GM12892 (cell line): Measurements from ENCODE around the gene RHOH.
A peak's percentile ranks its signal among the peaks of the same experiment; 100 is the strongest.

ENCODE experiments used
- DNase-seq: peaks from one replicate; pipeline ENCODE4 v3.0.0; 2011; ENCODE audit not compliant: insufficient read length
- FAIRE-seq: peaks from 2 replicates; lab custom pipeline; 2011; peaks lifted over from hg19 to GRCh38; lab: Jason Lieb, UNC
- POLR2A ChIP-seq: IDR thresholded peaks from 2 replicates; pipeline ENCODE4 v1.6.1; 2011; ENCODE audit warnings: low read depth, low read length, control low read depth
- POLR2AphosphoS5 ChIP-seq: IDR thresholded peaks from 2 replicates; pipeline ENCODE4 v1.6.1; 2011; ENCODE audit warnings: low read depth, low read length, control low read depth
- TAF1 ChIP-seq: IDR thresholded peaks from 2 replicates; pipeline ENCODE4 v1.6.1; 2011; ENCODE audit warnings: low read depth, mild to moderate bottlenecking, control low read depth, low read length, borderline replicate concordance

The RHOH gene

DNA sequence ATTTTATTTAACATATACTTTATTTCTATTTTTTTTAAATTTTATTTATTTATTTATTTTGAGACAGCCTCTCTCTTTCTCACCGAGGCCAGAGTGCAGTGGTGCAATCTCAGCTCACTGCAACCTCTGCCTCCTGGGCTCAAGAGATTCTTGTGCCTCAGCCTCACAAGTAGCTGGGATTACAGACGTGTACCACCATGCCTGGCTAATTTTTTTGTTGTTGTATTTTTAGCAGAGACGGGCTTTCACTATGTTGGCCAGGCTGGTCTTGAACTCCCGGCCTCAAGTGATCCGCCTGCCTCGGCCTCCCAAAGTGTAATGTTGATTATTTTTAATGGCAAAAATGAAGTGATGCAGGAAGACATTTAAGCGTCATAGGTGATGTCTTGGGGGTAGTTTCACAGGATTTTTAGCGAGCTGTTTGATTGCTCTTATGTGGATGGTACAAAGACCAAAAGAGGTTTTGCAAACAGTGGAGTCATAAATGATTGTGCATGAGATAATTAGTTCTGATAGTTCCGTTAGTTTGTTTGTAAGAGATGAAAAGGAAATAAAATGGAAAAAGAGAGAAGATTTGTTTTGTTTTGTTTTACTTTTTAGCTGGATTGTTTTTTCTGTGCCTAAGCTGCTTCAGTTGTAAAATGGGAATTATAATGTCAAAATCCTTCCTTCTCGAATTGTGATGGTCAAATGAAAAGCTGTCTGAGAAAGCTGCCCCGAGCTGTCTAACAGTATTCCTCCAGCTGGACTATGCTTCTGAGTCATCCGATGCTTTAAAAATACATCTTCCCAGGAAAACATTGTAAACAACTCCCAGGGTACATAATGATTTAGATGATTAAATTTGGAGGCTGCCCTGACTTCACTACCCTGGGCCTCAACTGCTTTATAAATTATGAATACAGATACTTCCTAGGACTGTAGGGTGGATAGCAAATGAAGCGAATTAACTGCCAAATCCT, 14.7 kb downstream of the RHOH start:
- TF ChIP-seq TAF1 = no peak
- no peak for TF ChIP-seq POLR2AphosphoS5
- TF ChIP-seq POLR2A = no peak
- no peak for DNase-seq
- peak; percentile 84 for FAIRE-seq

DNA sequence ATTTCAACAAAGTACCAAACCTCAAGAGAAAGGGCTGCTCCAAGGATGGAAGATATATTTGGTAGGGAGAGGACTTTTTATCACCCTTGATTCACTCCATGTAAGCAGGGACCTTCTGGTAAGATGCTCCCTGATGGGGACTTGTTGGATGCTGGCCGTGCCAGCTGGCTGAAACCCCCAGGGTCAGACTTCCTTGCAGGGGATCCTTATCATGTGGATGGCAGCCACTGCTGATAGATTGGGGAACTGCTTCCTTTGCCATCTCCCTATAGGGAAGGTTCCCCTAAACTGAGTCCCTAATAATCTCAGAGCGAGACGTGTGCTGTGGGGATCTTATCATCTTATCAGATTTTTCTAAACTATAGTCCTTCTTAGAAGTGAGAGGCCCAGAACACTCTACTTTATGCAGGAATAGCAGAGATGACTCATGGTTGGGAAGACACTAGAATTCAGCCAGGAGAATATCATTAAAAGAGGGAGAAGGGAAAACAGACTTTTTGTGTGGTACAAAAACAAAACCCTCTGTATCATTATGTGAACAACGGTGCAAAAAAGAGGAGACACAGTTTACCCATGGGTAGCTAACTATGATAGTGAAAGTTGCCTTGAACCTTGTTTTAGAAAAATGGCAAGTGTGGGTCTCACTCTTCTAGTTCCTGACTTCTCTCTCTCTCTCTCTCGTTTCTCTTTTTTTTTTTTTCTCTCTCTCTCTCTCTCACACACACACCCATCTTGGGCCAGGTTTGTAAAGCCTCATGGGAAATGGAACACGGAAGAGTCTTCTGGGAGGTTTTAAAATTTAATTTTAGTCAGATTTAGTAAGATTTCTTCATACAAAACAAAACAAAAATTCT, 16.1 kb downstream of the RHOH start:
- peak; percentile 87 for FAIRE-seq
- no peak for DNase-seq
- TF ChIP-seq POLR2A = no peak
- no peak for TF ChIP-seq TAF1
- no peak for TF ChIP-seq POLR2AphosphoS5

DNA sequence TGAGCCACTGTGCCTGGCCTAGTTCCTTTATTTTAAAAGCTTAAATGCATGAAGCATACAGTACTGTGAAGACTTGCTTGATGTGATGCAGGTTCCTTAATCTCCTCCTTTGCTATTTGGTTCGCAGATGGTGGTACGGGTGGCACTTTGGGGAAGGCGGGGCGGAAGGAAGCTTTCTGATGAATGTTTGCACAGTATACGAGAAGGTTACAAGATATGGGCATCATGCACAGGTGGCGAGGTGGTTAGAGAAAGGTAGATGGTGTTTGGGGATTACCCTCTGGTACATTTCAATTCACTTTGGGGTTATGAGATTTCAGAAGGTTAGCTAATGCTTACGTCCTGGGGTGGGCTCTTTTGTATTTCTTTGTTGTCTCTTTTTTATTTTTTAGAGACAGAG, 17.2 kb downstream of the RHOH start:
- peak; percentile 70 for FAIRE-seq
- no peak for DNase-seq
- no peak for TF ChIP-seq TAF1
- TF ChIP-seq POLR2A = 0 out of 2 replicates have a peak, but pooled peaks have one; percentile 10

- peak; percentile 80 for FAIRE-seq
- TF ChIP-seq POLR2A (peak; percentile 39), TAF1 (no peak), POLR2AphosphoS5 (no peak)
- no peak for DNase-seq
Measured at GRCh38 chr4:40214661-40215418, 18.0 kb downstream of the RHOH start.

DNA sequence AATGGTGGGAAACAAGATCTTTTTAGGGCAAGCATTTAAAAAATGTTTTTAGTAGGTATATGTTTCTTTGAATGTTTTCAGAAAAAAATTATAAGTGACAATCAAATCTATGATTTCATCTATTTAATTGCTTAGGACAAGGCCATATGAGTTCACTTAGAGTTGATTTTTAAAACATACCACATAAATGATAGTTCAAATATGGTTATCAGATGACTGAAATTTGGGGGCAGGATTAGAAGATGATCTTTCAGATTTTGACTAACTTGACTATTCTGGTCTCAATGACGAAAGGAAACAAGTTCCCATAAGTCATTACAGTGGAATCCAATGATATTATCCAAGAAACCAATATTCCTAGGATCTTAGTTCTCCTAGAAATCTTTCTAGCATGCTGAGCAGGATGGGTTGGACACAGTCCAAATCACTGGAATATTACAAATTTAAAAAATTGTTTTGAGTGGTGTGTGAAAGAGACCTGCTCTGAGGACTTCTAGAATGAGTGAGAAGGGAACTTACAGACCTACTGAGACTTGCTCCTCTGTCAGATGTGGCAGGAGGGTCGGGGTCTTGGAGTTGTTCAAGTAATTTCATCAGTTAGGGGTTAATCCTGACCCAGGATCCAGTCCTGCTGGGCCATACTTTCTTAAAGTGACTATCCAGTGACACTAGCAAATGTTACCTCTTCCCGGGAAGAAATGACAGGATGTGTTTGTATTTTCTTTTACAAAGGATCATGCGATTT, 20.0 kb downstream of the RHOH start:
- no peak for TF ChIP-seq POLR2A
- TF ChIP-seq TAF1 = no peak
- no peak for TF ChIP-seq POLR2AphosphoS5
- peak; percentile 74 for FAIRE-seq
- no peak for DNase-seq

DNA sequence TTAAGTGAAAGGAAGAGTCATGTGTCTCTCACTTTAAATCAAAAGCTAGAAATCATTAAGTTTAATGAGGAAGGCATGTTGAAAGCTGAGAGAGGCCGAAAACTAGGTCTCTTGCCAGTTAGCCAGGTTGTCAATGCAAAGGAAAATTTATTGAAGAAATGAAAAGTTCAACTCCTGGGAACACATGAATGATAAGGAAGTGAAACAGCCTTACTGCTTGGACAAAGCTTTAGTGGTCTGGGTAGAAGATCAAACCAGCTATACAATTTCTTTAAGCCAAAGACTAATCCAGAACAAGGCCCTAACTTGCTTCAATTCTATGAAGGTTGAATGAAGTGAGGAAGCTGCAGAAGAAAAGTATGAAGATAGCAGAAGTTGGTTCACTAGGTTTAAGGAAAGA, 24.9 kb downstream of the RHOH start:
- TF ChIP-seq POLR2AphosphoS5 = no peak
- no peak for TF ChIP-seq TAF1
- no peak for TF ChIP-seq POLR2A
- FAIRE-seq (peak; percentile 77), DNase-seq (no peak)

- FAIRE-seq (no peak), DNase-seq (no peak)
- TF ChIP-seq POLR2A (no peak), TAF1 (no peak), POLR2AphosphoS5 (no peak)
Measured at GRCh38 chr4:40223343-40223742, 26.5 kb downstream of the RHOH start.

DNA sequence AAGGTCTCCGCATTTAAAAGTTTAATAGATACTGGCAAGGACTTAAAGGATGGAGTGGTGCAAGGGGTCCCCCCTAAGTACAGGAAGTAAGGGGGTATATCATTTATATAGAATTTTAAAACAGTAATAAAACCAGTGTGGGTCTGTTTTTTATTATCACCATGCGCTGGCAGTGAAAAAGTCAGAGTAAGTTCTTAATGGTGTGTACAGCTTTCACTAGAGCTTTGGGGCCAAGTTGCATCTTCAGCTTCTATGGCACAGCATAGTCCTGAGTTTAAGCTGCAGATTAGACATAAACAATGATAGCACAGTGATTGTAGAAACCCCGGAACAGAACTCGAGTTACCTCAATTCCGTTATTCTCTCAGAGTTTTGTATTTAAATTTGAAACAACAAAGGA, 27.6 kb downstream of the RHOH start:
- TF ChIP-seq POLR2A = no peak
- DNase-seq (no peak), FAIRE-seq (no peak)

DNA sequence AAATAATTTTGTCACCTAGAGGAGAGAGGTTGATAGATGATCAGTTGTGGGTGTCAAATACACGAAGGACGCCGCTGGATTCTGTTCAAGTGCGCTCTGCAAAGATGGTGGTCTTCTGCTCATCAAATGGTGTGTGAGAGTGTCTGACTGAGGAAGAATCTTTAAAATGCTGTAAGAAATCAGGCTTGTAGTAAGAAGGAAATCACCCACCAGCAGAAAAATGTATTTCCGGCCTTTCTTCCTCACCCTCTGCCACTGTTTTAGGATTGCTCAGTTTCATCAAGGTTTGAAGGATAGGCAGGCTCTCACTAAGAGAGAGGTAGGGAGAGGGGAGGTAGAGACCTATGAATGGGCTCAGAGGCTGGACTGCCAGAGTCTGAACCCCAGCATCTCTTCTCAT, 28.7 kb downstream of the RHOH start:
- TF ChIP-seq TAF1 = no peak
- TF ChIP-seq POLR2AphosphoS5 = no peak
- no peak for TF ChIP-seq POLR2A
- FAIRE-seq (peak; percentile 54), DNase-seq (no peak)

DNA sequence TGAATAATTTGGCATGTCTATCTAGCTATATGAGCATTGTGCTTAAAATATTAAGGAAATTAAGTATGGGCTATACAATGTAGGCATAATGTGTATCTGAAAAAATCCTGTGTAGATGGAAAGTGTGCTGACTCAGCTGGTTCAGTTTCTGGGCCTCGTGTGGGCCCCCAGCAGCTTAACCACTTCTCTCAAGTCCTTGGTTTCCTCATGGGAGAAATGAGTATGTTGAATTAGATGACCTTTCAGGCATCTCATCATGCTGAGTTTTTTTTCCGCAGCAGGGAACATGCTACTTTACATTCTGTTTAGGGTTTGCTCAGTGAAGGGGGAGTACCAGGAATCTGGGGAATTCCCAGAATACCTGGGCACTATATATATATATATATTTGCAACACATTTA, 30.5 kb downstream of the RHOH start:
- no peak for DNase-seq
- peak; percentile 89 for FAIRE-seq

More for the DNA sequence above, 30.5 kb downstream of the RHOH start:
- TF ChIP-seq POLR2A (0 out of 2 replicates have a peak, but pooled peaks have one; percentile 35), TAF1 (no peak), POLR2AphosphoS5 (peak; percentile 63)
